ENCODE data around the gene POLR2A.

Gene POLR2A

GRCh38 chr17:7493941-7494340 is 9.8 kb downstream of the POLR2A start:
- no peak for DNase-seq (ENCODE audit: low read depth)
- no peak overlapping the region for H3K4me3 ChIP-seq (ENCODE audit: low read depth, low read length)
- TF ChIP-seq MYC (IDR thresholded peaks at IDR 0.05; ENCODE audit: low read depth, low read length) = no peak
- TF ChIP-seq, protein P1, sequence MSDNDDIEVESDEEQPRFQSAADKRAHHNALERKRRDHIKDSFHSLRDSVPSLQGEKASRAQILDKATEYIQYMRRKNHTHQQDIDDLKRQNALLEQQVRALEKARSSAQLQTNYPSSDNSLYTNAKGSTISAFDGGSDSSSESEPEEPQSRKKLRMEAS (IDR thresholded peaks at IDR 0.05; ENCODE audit: low read depth, low read length) = no peak
- TF ChIP-seq POLR2A (IDR thresholded peaks at IDR 0.05; ENCODE audit: extremely low read depth, insufficient read length) = no peak
- no peak for TF ChIP-seq CTCF (IDR thresholded peaks at IDR 0.05; ENCODE audit: low read depth, low read length)

GRCh38 chr17:7495906-7496434 is 11.8 kb downstream of the POLR2A start:
- H3K4me3 ChIP-seq (ENCODE audit: low read depth, low read length) = no peak overlapping the region
- no peak for DNase-seq (ENCODE audit: low read depth)
- TF ChIP-seq POLR2A (IDR thresholded peaks at IDR 0.05; ENCODE audit: extremely low read depth, insufficient read length) (no peak), MYC (IDR thresholded peaks at IDR 0.05; ENCODE audit: low read depth, low read length) (no peak), CTCF (IDR thresholded peaks at IDR 0.05; ENCODE audit: low read depth, low read length) (no peak)
- TF ChIP-seq, protein P1 (IDR thresholded peaks at IDR 0.05; ENCODE audit: low read depth, low read length) = no peak

GRCh38 chr17:7496470-7497183 is 12.5 kb downstream of the POLR2A start:
- H3K4me3 ChIP-seq (ENCODE audit: low read depth, low read length) = no peak overlapping the region
- TF ChIP-seq, protein P1 (IDR thresholded peaks at IDR 0.05; ENCODE audit: low read depth, low read length) = no peak
- TF ChIP-seq POLR2A (IDR thresholded peaks at IDR 0.05; ENCODE audit: extremely low read depth, insufficient read length) (no peak), MYC (IDR thresholded peaks at IDR 0.05; ENCODE audit: low read depth, low read length) (no peak), CTCF (IDR thresholded peaks at IDR 0.05; ENCODE audit: low read depth, low read length) (no peak)
- DNase-seq (ENCODE audit: low read depth) = no peak

GRCh38 chr17:7497228-7497627 is 13.1 kb downstream of the POLR2A start:
- no peak for DNase-seq (ENCODE audit: low read depth)
- TF ChIP-seq, protein P1 (IDR thresholded peaks at IDR 0.05; ENCODE audit: low read depth, low read length) = no peak
- TF ChIP-seq POLR2A (IDR thresholded peaks at IDR 0.05; ENCODE audit: extremely low read depth, insufficient read length) (no peak), CTCF (IDR thresholded peaks at IDR 0.05; ENCODE audit: low read depth, low read length) (no peak), MYC (IDR thresholded peaks at IDR 0.05; ENCODE audit: low read depth, low read length) (no peak)
- no peak overlapping the region for H3K4me3 ChIP-seq (ENCODE audit: low read depth, low read length)

DNA sequence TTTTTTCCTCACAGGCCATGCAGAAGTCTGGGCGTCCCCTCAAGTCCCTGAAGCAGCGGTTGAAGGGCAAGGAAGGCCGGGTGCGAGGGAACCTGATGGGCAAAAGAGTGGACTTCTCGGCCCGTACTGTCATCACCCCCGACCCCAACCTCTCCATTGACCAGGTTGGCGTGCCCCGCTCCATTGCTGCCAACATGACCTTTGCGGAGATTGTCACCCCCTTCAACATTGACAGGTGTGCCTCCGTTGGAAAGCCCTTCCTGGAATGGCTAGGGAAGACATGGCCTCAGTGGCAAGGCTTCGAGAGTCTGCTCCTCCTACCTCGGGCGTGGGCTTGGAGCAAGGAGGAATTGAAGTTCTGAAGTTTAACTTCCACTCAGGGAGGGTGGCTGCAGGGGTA is 13.5 kb downstream of the POLR2A start:
- no peak overlapping the region for H3K4me3 ChIP-seq (ENCODE audit: low read depth, low read length)
- TF ChIP-seq MYC (IDR thresholded peaks at IDR 0.05; ENCODE audit: low read depth, low read length) (no peak), POLR2A (IDR thresholded peaks at IDR 0.05; ENCODE audit: extremely low read depth, insufficient read length) (no peak), CTCF (IDR thresholded peaks at IDR 0.05; ENCODE audit: low read depth, low read length) (no peak)
- TF ChIP-seq, protein P1 (IDR thresholded peaks at IDR 0.05; ENCODE audit: low read depth, low read length) = no peak
- DNase-seq (ENCODE audit: low read depth) = no peak
